Measurements from ENCODE around the gene RPA1.
"Not testable (repeated sequence)": the region's sequence is repeated elsewhere in the genome, so short reads cannot be mapped to it uniquely, and the experiment has no call there.

The RPA1 gene

DNA sequence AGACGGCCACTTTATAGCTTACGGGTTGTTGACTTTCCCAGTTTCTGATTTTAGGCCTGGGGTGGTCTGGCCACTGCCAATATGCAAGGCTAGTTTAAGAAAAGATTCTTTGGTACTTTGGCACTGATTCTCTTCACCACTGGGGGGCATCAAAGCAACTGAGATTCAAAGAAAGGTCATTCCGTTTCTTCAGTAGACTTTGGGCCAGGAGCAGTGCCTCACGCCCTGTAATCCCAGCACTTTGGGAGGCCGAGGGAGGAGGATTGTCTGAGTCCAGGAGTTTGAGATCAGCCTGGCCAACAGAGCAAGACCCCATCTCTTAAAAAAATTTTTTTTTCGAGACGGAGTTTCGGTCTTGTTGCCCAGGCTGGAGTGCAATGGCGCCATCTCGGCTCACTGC, 53.0 kb downstream of the RPA1 start:
- in situ Hi-C loops (cut with HindIII; ENCODE audit: low sequenced_read_pairs), result loop anchor here (5.0 kb wide), 1 partner anchor 101 kb away; no protein-coding TSS in a partner anchor
- TF ChIP-seq, protein P1, sequence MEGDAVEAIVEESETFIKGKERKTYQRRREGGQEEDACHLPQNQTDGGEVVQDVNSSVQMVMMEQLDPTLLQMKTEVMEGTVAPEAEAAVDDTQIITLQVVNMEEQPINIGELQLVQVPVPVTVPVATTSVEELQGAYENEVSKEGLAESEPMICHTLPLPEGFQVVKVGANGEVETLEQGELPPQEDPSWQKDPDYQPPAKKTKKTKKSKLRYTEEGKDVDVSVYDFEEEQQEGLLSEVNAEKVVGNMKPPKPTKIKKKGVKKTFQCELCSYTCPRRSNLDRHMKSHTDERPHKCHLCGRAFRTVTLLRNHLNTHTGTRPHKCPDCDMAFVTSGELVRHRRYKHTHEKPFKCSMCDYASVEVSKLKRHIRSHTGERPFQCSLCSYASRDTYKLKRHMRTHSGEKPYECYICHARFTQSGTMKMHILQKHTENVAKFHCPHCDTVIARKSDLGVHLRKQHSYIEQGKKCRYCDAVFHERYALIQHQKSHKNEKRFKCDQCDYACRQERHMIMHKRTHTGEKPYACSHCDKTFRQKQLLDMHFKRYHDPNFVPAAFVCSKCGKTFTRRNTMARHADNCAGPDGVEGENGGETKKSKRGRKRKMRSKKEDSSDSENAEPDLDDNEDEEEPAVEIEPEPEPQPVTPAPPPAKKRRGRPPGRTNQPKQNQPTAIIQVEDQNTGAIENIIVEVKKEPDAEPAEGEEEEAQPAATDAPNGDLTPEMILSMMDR (IDR thresholded peaks at IDR 0.05; ENCODE audit: low read depth, low read length, missing control alignments), result peak; percentile 61
- no peak for DNase-seq (ENCODE audit: low read depth)
- no peak overlapping the region for H3K4me3 ChIP-seq (ENCODE audit: low read depth, low read length)

DNA sequence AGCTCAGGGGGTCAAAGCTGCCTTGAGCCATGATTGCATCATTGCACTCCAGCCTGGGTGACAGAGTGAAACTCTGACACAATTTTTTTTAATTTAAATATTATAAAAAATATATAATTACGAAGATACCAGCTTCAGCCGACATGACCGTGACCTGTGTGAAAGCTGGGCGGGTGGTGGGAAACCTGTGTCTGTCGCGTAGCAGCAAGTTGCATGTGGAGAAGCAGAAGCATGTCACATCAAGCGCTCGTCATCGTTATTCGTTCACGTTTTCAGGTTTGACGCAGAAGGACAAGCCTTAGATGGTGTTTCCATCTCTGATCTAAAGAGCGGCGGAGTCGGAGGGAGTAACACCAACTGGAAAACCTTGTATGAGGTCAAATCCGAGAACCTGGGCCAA, 53.7 kb downstream of the RPA1 start:
- TF ChIP-seq, protein P1 (IDR thresholded peaks at IDR 0.05; ENCODE audit: low read depth, low read length, missing control alignments), result no peak
- DNase-seq (ENCODE audit: low read depth), result no peak
- no peak overlapping the region for H3K4me3 ChIP-seq (ENCODE audit: low read depth, low read length)
- in situ Hi-C loops (cut with HindIII; ENCODE audit: low sequenced_read_pairs), result loop anchor here (5.0 kb wide), 1 partner anchor 101 kb away; no protein-coding TSS in a partner anchor

DNA sequence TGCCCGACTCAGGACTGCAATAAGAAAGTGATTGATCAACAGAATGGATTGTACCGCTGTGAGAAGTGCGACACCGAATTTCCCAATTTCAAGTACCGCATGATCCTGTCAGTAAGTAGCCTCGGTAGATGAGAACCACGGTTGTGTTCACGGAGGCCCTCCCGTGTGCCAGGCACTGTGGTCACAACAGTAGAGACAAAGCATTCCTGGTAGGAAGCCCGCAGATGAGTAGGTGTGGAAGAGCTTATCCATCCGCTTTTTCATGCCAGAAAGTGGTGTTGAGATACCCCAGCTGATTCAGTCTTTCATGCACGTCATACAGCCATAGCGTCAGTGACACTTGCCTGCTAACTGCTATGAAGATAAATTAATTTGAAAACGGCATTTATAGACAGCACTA, 58.9 kb downstream of the RPA1 start:
- TF ChIP-seq, protein P1 (IDR thresholded peaks at IDR 0.05; ENCODE audit: low read depth, low read length, missing control alignments), result no peak
- in situ Hi-C loops (cut with HindIII; ENCODE audit: low sequenced_read_pairs), result no loop called here
- DNase-seq (ENCODE audit: low read depth), result no peak

DNA sequence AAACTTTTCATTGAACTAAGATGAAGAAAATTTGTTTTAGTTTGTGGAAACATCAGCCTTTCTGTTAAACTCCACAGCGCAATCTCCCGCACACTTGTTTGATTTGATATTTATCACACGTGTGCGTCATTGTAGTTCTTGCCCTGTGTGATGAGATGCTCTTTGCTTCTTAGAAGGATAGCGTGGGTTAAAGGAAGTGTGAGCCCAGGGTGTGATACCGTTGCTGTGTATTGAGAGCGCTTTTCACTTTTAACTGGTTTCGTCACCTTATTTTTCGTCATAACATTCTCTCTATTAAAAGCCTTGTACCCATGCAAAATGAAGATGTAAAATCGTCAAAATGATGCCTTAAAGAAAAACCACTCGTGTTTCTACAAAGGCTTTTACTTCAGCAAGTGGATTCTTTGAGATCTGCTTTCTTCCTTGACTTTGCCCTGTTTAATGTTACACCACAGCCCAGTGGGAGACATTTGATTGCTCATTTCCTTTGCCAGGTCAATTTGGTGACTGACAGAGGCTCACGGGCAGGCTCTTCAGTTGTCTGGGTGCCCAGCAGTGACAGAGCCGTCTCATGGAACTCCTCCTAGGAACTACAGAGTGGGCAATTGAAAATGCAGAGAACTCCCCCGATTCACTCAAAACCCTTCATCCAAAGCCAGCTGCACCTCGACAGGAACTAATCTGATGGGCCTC, 61.1 kb downstream of the RPA1 start:
- TF ChIP-seq, protein P1 (IDR thresholded peaks at IDR 0.05; ENCODE audit: low read depth, low read length, missing control alignments), result no peak
- DNase-seq (ENCODE audit: low read depth), result no peak
- H3K4me3 ChIP-seq (ENCODE audit: low read depth, low read length), result no peak overlapping the region
- in situ Hi-C loops (cut with HindIII; ENCODE audit: low sequenced_read_pairs), result no loop called here

More for the DNA sequence above, 58.9 kb downstream of the RPA1 start:
- no peak overlapping the region for H3K4me3 ChIP-seq (ENCODE audit: low read depth, low read length)

DNA sequence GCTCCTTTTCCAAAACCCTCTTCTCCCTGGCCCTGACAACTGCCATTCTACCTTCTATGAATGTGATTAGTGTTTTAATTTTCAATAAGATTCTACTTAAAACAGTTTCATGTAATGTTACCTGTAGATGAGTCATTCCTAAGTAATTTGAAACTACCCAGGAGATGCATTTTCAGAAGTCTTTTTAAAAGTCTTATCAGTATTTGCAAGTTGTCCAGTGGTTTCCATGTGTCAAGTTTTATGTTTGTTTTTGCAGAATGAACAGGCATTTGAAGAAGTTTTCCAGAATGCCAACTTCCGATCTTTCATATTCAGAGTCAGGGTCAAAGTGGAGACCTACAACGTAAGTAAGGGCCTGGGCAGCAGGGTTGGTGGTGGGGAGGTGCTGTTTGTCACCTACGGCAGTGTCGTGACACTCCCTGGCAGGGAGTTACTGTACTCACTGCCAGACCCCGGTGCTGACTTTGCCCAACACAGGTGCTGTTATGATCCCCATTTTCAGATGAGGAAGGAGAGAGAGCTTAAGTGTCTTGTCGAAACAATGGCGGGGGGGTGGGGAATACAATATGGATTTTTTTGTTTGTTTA, 65.0 kb downstream of the RPA1 start:
- H3K4me3 ChIP-seq (ENCODE audit: low read depth, low read length), result no peak overlapping the region
- TF ChIP-seq, protein P1 (IDR thresholded peaks at IDR 0.05; ENCODE audit: low read depth, low read length, missing control alignments), result no peak
- in situ Hi-C loops (cut with HindIII; ENCODE audit: low sequenced_read_pairs), result no loop called here
- no peak for DNase-seq (ENCODE audit: low read depth)

DNA sequence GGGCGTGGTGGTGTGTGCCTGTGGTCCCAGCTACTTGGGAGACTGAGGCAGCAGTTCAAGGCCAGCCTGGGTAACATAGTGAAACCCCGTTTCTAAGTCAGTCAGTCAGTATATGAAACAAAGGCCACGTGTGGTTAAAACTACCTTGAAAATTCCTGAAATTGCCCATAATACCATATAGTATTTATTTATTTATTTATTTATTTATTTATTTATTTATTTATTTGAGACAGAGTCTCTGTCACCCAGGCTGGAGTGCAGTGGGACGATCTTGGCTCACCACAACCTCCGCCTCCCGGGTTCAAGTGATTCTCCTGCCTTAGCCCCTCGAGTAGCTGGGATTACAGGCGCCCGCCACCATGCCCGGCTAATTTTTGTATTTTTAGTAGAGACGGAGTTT, 65.7 kb downstream of the RPA1 start:
- in situ Hi-C loops (cut with HindIII; ENCODE audit: low sequenced_read_pairs); H3K4me3 ChIP-seq (ENCODE audit: low read depth, low read length); DNase-seq (ENCODE audit: low read depth): not testable (repeated sequence)
